ENCODE measurements around the gene MAP1S.

- TF ChIP-seq CTCF (IDR thresholded peaks at IDR 0.05) (no peak), POLR2A (IDR thresholded peaks at IDR 0.05) (no peak)
Observed at GRCh38 chr19:17682273-17682672, 37.0 kb upstream of the MAP1S start.

All from adrenal gland (tissue), 5 donors.